Ectodermal cell (in vitro differentiated cells): Measurements from ENCODE around the gene ZNF407.

ENCODE experiments used
- H3K27ac ChIP-seq: 2 replicates; pipeline ENCODE4 v1.7.0; 2013; ENCODE audit warnings: mild to moderate bottlenecking, low read depth, low read length; ENCODE audit not compliant: insufficient read depth, poor library complexity, severe bottlenecking
- H3K27me3 ChIP-seq: 2 replicates; pipeline ENCODE4 v1.7.0; 2013; ENCODE audit warnings: mild to moderate bottlenecking, low read length; ENCODE audit not compliant: insufficient read depth, control insufficient read depth, poor library complexity, severe bottlenecking
- H3K36me3 ChIP-seq: one replicate; pipeline ENCODE4 v1.7.0; 2013; ENCODE audit warnings: low read length; ENCODE audit not compliant: control insufficient read depth, insufficient read depth
- H3K4me1 ChIP-seq: one replicate; pipeline ENCODE4 v1.7.0; 2013; ENCODE audit warnings: low read length; ENCODE audit not compliant: control insufficient read depth, insufficient read depth
- H3K4me3 ChIP-seq: 2 replicates; pipeline ENCODE4 v1.7.0; 2013; ENCODE audit warnings: low read depth, low read length, control low read depth; ENCODE audit not compliant: insufficient read depth
- H3K9me3 ChIP-seq: 2 replicates; pipeline ENCODE4 v1.7.0; 2013; ENCODE audit warnings: mild to moderate bottlenecking, low read length, moderate library complexity; ENCODE audit not compliant: control insufficient read depth
- WGBS, 2 experiments: methylation state at CpG; one replicate each; pipeline ENCODE4 v1.1.7; 2013; ENCODE audit warnings: missing lambda C conversion rate in 2 of 2; 5-methylcytosine and 5-hydroxymethylcytosine counted together

ZNF407 gene

DNA sequence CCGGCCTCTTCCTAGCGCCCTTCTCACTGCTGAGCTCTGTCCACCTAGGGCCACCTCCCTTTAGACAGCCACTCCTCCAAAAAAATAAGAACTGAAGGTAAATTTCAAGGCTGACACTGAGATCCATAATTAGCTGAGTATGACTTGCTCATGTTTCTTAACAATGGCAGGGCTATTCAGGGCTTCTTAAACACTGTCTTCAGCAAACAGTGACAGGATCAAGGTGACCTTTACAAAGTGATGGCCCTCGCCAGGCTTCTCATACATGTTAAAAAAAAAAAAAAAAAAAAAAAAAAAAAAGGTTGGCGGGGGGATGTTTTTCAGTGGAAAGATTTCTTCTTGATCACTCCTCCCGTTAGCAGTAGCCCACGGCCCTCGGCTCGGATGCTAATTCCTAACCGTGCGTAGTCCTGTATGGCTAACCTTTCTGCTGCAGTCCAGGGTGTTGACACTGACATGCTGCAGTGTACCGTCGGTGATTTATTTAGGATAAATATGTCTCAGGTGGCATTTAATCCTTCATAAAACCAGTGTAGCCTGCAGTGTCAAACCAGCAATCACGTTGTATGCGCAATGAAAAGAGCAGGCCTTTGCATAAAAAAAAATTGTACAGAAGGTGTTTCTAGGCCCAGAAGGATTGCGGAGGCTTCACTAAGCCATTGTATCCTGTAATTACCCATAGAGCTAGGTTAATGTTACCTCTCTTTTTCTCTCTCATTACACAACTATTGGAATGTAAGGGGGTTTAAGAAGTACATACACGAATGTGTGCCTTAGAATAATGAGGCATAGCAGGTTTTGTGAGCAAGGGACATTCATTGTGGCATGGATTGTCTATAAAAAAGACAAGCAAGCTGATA is 468.6 kb downstream of the ZNF407 start:
- Histone ChIP-seq H3K36me3 (no peaks in the 10 kb centered on the region), H3K4me1 (no peaks in the 10 kb centered on the region), H3K4me3 (no peak overlapping the region), H3K27ac (no peak overlapping the region), H3K9me3 (no peaks in the 10 kb centered on the region), H3K27me3 (no peaks in the 10 kb centered on the region)
- 94 to 98% methylated on average over 15 to 16 of the region's 16 CpGs for WGBS, 2 experiments

- 95 to 97% methylated on average over 11 of the region's 11 CpGs for WGBS, 2 experiments
- Histone ChIP-seq H3K36me3 (no peaks in the 10 kb centered on the region), H3K4me1 (no peaks in the 10 kb centered on the region), H3K4me3 (no peak overlapping the region), H3K9me3 (no peaks in the 10 kb centered on the region), H3K27me3 (no peaks in the 10 kb centered on the region), H3K27ac (no peak overlapping the region)
Observed at GRCh38 chr18:75066936-75067335, 469.3 kb downstream of the ZNF407 start.

DNA sequence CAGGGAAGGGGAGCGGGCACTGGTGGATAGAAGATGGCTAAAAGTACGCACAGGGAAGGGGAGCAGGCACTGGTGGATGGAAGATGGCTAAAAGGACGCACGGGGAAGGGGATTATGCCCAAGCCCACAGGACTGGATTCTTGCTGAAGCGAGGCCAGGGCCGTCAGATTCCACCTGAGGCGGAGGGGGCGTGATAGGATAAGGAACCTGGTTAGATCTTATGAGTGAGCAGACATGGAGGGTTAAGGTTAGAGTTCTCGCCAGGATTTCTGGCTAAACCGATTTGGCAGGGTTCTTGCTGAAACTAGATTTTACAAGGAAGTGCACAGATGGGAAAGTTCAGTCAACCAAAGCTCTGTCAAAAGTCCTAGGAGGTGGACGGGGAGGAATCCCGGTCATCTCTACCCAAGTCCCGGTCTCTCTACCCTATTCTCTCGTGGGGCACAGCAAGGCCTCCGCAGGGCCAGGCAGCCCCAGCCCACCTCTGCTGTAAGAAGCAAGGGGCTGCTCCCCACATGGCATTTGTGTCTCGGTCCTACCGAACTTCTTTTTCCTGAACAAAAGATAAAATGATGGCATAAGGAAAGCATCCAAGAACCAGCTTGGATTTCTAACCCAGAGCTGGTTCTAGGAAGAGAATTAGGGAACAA is 470.5 kb downstream of the ZNF407 start:
- H3K36me3 ChIP-seq = no peaks in the 10 kb centered on the region
- no peak overlapping the region for H3K27ac ChIP-seq
- no peaks in the 10 kb centered on the region for H3K4me1 ChIP-seq
- no peaks in the 10 kb centered on the region for H3K27me3 ChIP-seq
- WGBS, 2 experiments = 90 to 91% methylated on average over 17 of the region's 17 CpGs
- H3K4me3 ChIP-seq = no peak overlapping the region
- no peaks in the 10 kb centered on the region for H3K9me3 ChIP-seq

- 94 to 95% methylated on average over 20 of the region's 20 CpGs for WGBS, 2 experiments
- Histone ChIP-seq H3K27ac (no peak overlapping the region), H3K36me3 (no peaks in the 10 kb centered on the region), H3K9me3 (no peaks in the 10 kb centered on the region), H3K4me1 (no peaks in the 10 kb centered on the region), H3K4me3 (no peak overlapping the region), H3K27me3 (no peaks in the 10 kb centered on the region)
Observed at GRCh38 chr18:75068682-75069435, 471.2 kb downstream of the ZNF407 start.

DNA sequence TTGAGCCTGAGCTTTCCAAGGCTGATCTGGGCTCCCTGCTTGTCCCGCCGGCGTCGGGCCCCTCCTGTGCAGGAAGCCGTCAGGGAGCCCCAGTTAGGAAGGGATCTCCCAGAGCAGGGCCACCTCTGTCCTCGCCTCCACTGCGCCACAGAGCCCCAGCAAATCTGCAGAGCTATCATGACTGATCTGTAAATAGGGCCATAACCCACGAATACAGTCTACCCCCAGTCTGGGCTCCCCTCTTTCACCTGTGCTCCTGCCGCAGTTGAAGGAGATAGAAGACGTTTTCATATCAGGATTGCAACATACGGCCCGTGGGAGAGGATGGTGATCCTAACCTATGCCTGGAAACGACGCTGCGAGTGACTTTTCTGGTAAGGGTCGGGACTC is 472.6 kb downstream of the ZNF407 start:
- H3K4me1 ChIP-seq = no peaks in the 10 kb centered on the region
- H3K4me3 ChIP-seq = no peak overlapping the region
- H3K9me3 ChIP-seq = no peaks in the 10 kb centered on the region
- H3K36me3 ChIP-seq = no peaks in the 10 kb centered on the region
- no peak overlapping the region for H3K27ac ChIP-seq
- no peaks in the 10 kb centered on the region for H3K27me3 ChIP-seq
- WGBS, 2 experiments = 93 to 94% methylated on average over 16 of the region's 16 CpGs

DNA sequence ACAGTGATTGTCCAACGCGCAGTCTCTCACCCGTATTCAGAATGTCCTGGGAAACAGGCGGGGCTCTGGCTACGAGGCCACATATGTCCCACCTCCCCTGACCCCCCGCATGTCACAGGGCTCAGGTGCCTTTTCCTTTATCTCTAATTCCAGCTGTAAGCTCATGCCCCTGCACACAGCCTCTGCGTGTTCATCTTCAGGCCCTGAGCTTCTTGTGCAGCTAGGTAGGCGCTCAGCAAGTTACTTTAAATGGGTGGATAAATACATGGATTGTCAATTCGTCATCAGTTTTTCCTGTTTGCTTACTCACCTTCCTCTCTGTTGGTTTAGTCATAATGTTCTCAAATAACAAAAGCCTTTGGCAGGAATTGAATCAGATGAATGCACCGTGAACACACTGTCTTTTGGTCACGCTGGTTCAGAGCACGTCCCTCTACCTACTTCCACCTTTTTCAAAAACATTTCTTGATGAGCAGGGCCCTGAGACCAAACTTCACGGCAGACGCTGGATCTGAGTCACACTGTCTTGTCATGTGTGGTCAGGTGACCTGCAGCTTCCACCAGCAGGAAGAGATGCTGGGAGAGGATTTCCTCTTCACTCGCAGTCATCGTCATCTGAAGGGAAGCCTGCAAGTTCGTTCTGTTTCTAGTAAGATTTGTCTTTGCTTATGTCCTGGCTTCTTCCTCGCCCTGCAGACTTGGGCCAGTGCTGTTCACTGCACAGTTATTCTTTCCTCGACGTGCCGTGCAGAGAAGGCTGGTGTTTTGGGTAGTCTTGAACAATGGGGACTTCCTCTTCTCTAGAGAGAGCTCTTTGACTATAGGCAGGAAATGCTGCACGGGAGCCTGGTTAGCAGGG is 473.2 kb downstream of the ZNF407 start:
- WGBS, 2 experiments = 90 to 91% methylated on average over 22 of the region's 22 CpGs
- no peak overlapping the region for H3K27ac ChIP-seq
- no peaks in the 10 kb centered on the region for H3K36me3 ChIP-seq
- no peak overlapping the region for H3K4me3 ChIP-seq
- H3K9me3 ChIP-seq = no peaks in the 10 kb centered on the region
- H3K4me1 ChIP-seq = no peaks in the 10 kb centered on the region
- H3K27me3 ChIP-seq = no peaks in the 10 kb centered on the region

- Histone ChIP-seq H3K27me3 (no peaks in the 10 kb centered on the region), H3K27ac (no peak overlapping the region), H3K4me3 (no peak overlapping the region), H3K9me3 (no peaks in the 10 kb centered on the region), H3K4me1 (no peaks in the 10 kb centered on the region), H3K36me3 (no peaks in the 10 kb centered on the region)
- WGBS, 2 experiments = 94% methylated on average over 9 of the region's 9 CpGs
Observed at GRCh38 chr18:75071484-75071785, 473.8 kb downstream of the ZNF407 start.

DNA sequence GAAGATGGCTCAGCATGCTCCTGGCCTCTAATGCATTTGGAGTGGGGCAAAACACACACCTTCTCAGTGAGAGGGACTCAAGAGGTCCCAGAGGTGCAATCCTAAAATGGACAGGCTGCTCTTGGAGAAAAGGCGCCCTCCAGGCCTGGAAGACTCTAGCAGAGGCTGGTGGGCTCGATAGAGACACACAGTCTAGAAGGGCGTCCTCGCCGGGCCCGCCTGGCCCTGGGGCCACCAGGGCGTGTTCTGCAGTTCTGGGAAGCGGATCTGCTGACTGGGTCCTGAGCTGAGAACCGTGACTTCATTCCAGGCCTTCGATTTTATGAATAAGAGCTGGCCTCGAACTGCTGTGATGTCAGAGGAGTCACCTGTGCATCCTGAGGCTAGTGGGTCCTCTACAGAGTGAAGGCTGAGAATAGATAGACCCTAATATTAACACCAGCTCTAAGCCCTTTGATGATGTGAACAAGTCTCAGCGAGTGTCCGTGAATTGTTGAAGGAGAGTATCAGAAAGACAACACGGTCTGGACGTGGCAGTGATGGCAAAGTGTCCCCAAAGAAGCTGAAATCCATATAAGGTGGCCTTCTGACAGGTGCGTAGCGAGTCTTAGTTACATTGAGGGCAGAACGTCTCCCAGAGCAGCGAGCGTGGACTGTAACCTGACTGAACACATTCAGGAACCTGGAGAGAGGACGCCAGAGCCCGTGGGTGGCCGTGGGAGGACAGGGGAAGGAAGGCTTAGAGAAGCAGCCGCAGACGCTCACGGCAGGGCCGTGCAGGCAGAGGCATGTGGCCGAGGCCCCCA is 474.4 kb downstream of the ZNF407 start:
- no peaks in the 10 kb centered on the region for H3K9me3 ChIP-seq
- no peak overlapping the region for H3K27ac ChIP-seq
- H3K36me3 ChIP-seq = no peaks in the 10 kb centered on the region
- WGBS, 2 experiments = 95% methylated on average over 28 of the region's 28 CpGs
- H3K4me1 ChIP-seq = no peaks in the 10 kb centered on the region
- no peaks in the 10 kb centered on the region for H3K27me3 ChIP-seq
- H3K4me3 ChIP-seq = no peak overlapping the region

DNA sequence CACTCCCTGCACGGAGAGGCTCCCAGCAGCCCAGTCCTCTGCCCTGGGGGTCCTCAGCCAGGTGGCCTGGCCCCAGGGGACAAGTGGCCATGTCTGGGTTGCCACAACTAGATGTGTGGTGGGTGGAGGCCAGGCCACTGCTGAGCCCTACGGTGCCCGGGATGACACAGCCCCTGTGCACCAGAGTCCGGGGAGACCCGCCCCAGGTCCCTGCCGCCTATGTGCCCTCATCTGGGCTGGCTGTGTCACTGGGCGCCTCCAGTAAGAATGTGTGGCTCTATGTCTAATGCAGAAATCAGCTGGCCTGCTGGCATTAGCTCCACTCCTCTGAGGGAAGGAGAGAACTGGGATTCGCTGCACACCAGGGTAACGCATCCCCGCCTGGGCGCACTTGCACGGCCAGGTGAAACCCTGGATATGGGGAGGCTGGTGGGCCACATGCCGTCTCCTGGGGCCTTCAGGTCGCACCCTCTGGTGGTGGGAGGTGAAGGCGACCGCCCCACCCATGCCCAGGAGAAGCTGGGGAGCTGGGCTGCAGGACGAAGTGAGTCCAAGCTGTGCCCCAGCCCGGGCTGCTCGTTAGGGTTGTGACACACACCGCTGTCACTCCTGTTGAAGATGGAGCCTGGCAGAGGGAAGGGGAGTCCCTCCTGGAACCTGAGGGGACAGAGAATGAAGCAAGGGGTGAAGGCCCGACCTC is 475.2 kb downstream of the ZNF407 start:
- WGBS, 2 experiments = 95% methylated on average over 21 of the region's 21 CpGs
- Histone ChIP-seq H3K4me1 (no peaks in the 10 kb centered on the region), H3K36me3 (no peaks in the 10 kb centered on the region), H3K27ac (no peak overlapping the region), H3K9me3 (no peaks in the 10 kb centered on the region), H3K4me3 (no peak overlapping the region), H3K27me3 (no peaks in the 10 kb centered on the region)
